T-helper 2 cell treated with Interferon-gamma antibody and Interleukin-4, amounts not matched to agents 100 ng/mL and 5 ng/mL, for 36 hours (primary cell): ENCODE results near the gene ASGR2. TPM values are rescaled to one million over a fixed set of nuclear protein-coding genes. Genes with fewer than 3 reads are reported as not detected.
"Not testable (repeated sequence)": the region's sequence is repeated elsewhere in the genome, so short reads cannot be mapped to it uniquely, and the experiment has no call there.

Experiments used
- intact Hi-C: fragments of 100-400 bp; cut with micrococcal nuclease; formaldehyde crosslinking; loops from one replicate; pipeline ENCODE4 v1.15.1; 2023
- total RNA-seq: library from RNA; stranded (reverse); gene quantifications from 2 replicates; pipeline ENCODE4 v1.2.3, GENCODE V29; 2022

The ASGR2 gene, protein sequence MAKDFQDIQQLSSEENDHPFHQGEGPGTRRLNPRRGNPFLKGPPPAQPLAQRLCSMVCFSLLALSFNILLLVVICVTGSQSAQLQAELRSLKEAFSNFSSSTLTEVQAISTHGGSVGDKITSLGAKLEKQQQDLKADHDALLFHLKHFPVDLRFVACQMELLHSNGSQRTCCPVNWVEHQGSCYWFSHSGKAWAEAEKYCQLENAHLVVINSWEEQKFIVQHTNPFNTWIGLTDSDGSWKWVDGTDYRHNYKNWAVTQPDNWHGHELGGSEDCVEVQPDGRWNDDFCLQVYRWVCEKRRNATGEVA
- not detected in 2 replicates for total RNA-seq

GRCh38 chr17:7114241-7114874, at the start of gene ASGR2:
Gene ASGR2, minus strand, starts transcription at chr17:7114822. Its CDS starts 582 bp downstream, at chr17:7114240.
- intact Hi-C loops = no loop called here

GRCh38 chr17:7159571-7159970, 44.9 kb upstream of the ASGR2 start:
- intact Hi-C loops = not testable (repeated sequence)

- intact Hi-C loops = not testable (repeated sequence)
These were observed 43.8 kb upstream of the ASGR2 start for GRCh38 chr17:7158424-7158823.

GRCh38 chr17:7156342-7156940, 41.8 kb upstream of the ASGR2 start:
- intact Hi-C loops = no loop called here

- intact Hi-C loops = no loop called here
These were observed 33.1 kb upstream of the ASGR2 start for GRCh38 chr17:7147772-7148171.

GRCh38 chr17:7146115-7146514, 31.5 kb upstream of the ASGR2 start:
- intact Hi-C loops = no loop called here

GRCh38 chr17:7144213-7144612, 29.6 kb upstream of the ASGR2 start:
- intact Hi-C loops = no loop called here

DNA sequence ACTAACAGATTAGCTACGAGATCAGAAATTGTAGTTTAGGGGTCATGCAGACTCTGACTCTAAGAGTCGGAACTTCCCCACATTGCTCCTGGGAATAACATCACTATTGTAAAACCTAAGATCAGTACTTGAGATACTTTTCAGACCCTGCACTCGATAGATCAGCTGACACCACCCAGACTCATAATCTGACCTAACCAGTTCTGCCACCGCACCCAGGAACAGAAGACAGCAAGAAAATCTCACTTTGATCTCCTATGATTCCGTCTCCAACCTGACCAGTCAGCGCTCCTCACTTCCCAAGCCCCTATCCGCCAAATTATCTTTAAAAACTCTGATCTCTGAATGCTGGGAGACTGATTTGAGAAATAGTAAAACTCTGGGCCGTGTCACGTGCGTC, 27.2 kb upstream of the ASGR2 start:
- intact Hi-C loops = no loop called here

- intact Hi-C loops = no loop called here
These were observed 24.8 kb upstream of the ASGR2 start for GRCh38 chr17:7139400-7139799.

- intact Hi-C loops = no loop called here
These were observed 24.3 kb upstream of the ASGR2 start for GRCh38 chr17:7138800-7139381.

GRCh38 chr17:7137171-7137943, 22.7 kb upstream of the ASGR2 start:
- intact Hi-C loops = no loop called here

GRCh38 chr17:7136266-7136877, 21.8 kb upstream of the ASGR2 start:
- intact Hi-C loops = loop anchor here (1.0 kb wide), 2 partner anchors 84 to 91 kb away; no protein-coding TSS in a partner anchor

DNA sequence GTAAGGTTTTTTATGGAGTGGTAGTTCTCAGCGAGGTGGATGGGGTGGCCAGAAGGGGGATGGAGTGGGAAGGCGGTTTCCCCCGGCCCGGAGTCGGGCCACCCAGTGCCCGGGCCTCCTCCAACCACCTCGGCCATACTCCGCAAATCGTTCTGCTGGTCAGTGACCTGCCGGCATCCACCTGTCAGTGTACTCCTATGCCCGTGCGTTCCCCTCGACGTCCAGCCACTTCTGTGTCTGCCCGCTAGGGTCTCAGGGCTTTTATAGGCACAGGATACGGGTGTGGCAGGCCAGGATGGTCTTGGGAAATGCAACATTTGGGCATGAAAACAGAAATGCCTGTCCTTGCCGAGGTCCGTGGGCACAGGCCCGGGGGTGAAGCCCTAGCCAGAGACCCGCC, 19.3 kb upstream of the ASGR2 start:
- intact Hi-C loops = no loop called here

GRCh38 chr17:7133424-7133823, 18.8 kb upstream of the ASGR2 start:
- intact Hi-C loops = no loop called here

GRCh38 chr17:7132511-7133094, 18.0 kb upstream of the ASGR2 start:
- intact Hi-C loops = no loop called here

DNA sequence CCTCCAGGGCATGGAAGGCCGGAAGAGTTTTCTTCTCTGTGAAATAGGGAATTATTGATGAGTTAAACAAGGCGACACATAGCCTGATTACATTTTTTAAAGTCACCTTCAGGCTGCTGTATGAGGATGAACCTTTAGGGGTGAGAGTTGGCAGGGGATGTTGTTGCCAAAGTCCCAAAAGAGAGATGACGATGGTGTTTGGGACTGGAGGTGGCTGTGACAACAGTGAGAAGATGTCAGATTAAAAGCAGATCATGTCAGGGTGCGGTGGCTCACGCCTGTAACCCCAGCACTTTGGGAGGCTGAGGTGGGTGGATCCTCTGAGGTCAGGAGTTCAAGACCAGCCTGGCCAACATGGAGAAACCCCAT, 16.8 kb upstream of the ASGR2 start:
- intact Hi-C loops = no loop called here

- intact Hi-C loops = no loop called here
These were observed 16.2 kb upstream of the ASGR2 start for GRCh38 chr17:7130621-7131422.

DNA sequence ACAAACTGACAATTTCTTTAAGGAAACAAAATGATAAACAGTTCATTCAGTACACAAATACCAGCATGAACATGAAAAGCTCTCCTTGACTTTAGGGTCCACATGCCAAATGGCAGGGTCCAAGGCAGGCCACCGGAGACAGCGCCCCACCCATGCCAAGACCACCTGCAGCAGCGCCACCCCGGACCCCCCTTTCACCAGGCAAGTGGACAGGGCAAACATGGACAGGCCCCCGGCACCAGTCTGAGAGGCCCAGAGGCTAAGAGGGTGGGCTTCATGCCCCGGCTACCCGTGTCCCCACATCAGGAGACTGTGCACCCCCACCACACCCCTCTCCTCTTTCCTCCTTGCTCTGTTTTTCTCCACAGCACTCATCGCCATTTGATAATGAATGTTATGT, 14.7 kb upstream of the ASGR2 start:
- intact Hi-C loops = no loop called here

DNA sequence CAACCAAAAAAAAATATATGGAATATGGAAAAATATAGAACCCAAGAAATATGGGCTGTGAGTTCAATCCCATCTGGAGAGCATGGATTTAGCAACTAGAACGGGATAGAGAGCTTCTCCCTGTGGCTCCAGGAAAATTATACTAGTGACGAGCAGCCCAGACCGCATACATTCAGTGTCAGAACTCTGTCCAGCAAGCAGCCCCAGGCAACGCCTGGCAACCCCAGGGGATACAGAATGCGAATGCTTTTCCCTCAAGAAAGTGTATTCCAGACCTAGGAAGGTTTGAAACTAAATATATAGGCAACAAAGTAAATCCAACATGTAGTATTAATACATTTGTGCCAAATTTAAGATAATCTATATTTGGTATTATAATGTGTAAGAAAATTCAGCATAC, 13.5 kb upstream of the ASGR2 start:
- intact Hi-C loops = no loop called here

GRCh38 chr17:7127501-7127900, 12.9 kb upstream of the ASGR2 start:
- intact Hi-C loops = not testable (repeated sequence)
